Endometrial microvascular endothelial cells (primary cell): Measurements from ENCODE around the gene EBF4. TPM values are rescaled to one million over a fixed set of nuclear protein-coding genes. Genes with fewer than 3 reads are reported as not detected.
"Not testable (repeated sequence)": the region's sequence is repeated elsewhere in the genome, so short reads cannot be mapped to it uniquely, and the experiment has no call there.

Experiments used
- in situ Hi-C: cut with HindIII; loops from 2 replicates; pipeline ENCODE4 v1.10.0; 2017; ENCODE audit warnings: low sequenced_read_pairs, low pct_unique_long_range_greater_than_20kb; ENCODE audit errors: inconsistent ontology term
- total RNA-seq: library from RNA; depleted of rRNA; stranded (reverse); fragments of >200 nt; gene quantifications from one replicate; pipeline ENCODE4 v1.2.3, GENCODE V29; 2015; ENCODE audit errors: inconsistent ontology term

EBF4 gene
- total RNA-seq, 1 donor from 2014 or later, result 0.37 TPM

DNA sequence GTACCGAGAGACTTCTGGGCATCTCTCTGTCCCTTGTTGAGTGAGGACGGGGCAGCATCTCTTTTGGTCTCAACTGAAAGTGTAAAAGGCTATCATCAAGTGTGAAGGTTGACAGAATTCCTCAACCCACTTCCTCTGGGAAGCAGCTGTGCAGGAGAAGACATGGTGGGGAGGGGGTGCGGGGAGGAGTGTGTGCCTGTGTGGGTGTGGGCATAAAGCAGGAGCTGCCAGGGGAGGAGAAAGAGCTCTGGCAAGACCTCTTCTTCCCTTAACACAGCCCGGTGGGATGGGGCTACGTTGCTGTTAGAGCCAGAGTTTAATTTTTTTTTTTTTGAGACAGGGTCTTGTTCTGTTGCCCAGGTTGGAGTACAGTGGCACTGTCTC is 76.0 kb downstream of the EBF4 start:
- in situ Hi-C loops, result no loop called here

DNA sequence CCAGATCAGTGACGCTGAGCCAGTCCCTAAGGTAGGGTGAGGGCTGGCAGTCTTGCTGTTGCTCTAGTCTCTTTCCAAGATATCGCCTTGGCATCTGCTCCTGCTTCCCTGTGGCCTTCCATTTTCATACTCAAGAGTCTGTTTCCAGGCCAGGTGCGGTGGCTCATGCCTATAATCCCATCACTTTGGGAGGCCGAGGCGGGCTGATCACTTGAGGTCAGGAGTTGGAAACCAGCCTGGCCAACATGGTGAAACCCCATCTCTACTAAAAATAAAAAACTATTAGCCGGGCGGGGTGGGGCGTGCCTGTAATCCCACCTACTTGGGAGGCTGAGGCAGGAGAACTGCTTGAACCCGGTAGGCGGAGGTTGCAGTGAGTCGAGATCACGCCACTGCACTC is 77.5 kb downstream of the EBF4 start:
- in situ Hi-C loops, result not testable (repeated sequence)

DNA sequence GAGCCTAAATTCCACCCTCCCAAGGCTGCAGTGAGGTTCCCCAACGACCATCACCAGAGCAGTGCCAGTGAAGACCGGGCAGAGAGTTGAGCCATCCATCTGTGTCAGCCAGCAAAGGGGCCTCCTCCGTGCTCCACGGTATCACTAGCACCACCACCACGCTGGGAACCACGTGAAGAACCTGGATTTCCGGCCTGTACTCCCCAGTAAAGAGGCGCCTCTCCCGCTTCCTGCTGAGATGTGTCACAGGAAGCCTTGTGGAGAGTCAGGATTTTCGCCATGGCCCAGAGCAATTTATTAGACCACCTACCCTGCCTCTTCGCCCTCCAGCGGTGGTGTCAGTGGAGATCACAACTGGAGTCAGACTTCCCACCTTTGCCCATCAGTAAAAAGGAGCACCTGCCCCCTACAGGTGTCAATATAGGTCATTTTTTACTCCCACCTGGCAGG is 79.1 kb downstream of the EBF4 start:
- in situ Hi-C loops, result no loop called here

DNA sequence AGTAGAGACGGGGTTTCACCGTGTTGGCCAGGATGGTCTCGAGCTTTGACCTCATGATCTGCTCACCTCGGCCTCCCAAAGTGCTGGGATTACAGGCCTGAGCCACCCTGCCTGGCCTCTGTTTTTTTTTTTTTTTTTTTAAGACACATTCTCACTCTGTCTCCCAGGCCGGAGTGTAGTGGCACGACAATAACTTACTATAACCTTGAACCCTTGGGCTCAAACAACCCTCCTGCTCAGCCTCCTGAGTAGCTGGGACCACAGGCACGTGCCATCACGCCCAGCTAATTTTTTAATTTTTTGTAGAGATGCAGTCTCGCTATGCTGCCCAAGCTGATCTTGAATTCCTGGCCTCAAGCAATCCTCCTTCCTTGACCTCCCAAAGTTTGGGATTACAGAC is 81.2 kb downstream of the EBF4 start:
- in situ Hi-C loops, result no loop called here

DNA sequence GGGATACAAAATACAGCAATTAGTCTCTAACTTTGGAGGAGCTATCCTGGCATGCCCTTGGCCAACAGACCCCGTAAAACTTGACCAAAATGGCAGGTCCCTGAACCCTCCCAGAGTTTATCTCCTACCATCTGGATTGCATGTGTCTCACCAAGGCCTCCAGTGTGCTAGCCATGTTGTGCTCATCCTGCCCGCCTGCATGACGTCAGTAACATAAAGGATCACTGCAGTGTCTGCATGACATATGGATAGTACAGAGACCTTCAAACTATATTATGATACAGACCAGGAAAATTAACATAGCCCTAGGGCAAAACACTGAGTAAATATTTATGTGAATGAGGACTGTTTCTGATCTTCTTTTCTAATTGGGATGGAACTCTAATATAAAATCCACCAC is 82.6 kb downstream of the EBF4 start:
- in situ Hi-C loops, result no loop called here

DNA sequence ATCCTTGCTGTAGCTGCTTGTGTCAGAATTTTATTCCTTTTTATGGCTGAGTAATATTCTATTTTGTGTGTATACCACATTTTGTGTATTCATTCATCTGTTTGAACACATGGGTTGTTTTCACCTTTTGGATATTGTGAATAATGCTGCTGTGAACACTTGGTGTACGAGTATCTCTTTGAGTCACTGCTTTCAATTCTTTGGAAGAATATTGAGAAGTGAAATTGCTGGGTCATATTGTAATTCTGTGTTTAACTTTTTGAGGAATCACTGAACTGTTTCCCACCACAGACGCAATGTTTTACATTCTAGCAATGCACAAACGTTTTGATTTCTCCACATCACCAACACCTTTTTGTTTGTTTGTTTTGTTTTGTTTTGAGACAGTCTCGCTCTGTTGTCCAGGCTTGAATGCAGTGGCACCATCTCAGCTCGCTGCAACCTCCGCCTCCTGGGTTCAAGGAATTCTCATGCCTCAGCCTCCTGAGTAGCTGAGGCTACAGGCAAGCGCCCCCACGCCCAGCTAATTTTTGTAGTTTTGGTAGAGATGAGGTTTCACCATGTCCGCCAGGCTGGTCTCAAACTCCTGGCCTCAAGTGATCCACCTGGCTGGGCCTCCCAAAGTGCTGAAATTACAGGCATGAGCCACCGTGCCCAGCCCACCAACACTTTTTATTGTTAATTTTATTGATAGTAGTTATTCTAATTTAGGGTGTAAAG is 86.2 kb downstream of the EBF4 start:
- in situ Hi-C loops, result no loop called here

DNA sequence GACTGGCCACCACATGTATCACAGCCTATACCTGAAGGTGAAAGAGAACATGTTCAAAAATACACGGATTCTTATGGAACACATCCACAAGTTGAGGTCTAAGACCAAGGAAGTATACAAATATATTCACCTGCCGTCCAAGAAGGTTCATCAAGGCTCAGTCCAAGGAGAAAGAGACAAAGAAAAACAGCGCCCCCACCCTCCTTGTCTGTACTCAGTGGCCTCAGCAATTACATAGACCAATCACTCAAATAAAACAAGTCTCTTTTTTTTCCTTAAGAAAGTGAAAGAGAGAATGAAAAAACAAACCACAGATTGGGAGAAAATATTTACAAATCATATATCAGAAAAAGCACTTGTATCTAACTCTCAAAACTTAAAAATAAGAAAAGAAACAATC is 88.4 kb downstream of the EBF4 start:
- in situ Hi-C loops, result no loop called here

DNA sequence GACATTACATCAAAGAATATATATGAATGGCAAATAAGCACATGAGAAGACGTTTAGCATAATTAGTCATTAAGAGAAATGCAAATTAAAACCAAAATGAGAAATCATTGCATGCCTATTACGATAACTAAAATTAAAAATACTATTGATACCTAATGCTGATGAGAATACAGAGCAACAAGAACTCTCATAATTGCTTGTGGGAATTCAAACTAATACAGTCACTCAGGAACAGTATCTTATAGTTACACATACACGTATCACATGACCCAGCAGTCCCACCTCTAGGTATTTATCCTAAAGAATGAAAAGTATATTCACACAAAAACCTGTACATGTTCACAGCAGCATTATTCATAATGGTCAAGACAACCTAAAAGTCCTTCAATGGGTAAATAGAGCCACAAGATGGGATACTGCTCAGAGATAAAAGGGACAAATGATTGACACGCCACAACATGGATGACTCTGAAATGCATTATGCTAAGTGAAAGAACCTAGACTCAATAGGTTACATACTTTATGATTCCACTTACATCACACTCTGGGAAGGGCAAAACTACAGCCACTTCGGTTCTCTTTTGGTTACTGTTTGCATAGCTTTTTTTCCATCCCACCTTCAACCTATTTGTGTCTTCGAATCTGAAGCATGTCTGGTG is 91.5 kb downstream of the EBF4 start:
- in situ Hi-C loops, result no loop called here

DNA sequence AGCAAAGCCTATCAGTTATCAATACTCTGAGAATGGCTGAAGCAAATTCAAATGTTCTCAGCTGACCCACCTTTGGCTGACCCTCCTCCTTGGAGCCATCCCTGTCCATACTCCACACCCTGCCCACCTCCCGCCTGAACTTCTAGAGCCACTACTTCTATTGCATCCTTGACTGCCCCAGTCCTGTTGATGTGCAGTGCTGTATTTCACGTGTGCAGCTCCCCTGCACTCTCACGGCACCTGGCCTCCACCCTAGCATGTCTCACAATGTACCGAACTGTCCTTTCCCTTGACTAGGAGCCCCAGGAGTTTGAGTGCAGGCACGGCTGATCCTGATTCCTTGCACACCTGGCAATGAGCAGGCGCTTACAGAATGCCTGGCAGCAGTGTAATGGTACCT is 100.9 kb downstream of the EBF4 start:
- in situ Hi-C loops, result no loop called here

DNA sequence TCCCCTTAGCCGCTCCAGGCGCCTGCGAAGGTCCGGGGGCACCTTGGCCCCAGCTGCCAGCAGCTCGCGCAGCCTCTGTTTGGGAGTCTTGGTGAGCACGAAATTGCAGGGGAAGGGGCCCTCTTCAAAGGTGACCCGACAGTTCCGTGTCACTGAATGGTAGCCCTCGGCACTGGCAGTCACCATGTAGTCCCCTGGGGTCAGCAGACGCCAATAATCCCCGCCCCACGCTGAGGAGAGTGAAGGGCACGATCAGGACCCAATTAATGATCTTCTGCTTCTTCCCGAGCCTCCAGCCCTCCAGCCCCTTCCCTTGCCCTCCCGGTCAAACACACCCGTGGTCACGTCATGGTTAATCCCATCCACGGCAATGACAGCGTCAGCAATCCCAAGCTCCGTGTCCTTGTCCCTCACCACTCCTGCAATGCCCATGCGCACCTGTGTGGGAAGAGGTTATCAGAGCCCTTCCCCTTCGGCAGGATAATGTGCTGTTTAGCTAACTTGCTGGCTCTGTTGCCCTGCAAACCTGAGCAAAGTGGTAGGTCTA is 101.7 kb downstream of the EBF4 start:
- in situ Hi-C loops, result no loop called here

DNA sequence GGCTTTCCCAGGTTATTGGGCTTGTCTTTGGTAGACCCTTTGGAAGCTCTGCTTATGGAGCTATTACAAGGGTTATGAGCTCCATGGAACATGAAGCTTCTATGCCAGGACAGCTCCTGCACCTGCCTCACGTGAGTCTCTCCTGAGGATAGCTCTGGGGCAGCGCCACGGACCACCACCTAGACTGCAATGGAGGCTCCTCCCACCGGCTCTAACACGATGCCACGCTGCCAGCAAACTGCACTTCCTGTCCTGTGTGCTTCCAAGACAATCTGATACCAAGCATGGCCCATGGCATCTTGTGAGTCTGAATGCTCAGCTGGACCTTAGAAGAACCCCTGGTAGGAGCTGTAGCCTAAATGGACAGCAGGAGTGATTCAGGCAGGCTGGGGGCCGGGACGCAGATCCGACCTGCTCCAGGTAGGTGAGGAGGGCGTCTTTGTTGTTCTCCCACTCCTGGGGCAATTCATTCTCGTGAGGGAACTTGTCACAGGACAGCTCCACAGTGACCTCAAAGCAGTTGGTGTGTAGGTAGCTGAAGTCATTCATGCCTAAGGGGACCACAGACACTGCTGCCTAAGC is 102.4 kb downstream of the EBF4 start:
- in situ Hi-C loops, result no loop called here

DNA sequence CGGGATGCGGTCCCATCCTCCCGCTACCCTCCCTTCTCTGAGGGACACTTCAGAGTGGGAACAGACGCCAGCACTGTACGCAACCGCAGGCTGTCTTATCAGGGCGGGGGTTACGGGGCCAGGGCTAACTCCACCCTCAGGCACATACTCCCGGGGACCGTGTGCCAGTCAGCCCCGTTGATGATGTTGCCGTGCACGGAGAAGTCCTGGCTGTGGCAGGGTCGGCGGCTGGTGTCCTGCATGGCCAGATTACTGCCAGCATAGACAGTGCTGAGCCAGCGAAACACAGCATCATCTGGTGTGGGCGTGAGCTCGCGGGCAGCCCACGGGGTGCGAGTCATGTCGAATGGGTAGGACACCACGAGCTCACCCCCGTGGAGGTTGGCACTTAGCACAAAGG is 102.9 kb downstream of the EBF4 start:
- in situ Hi-C loops, result no loop called here

DNA sequence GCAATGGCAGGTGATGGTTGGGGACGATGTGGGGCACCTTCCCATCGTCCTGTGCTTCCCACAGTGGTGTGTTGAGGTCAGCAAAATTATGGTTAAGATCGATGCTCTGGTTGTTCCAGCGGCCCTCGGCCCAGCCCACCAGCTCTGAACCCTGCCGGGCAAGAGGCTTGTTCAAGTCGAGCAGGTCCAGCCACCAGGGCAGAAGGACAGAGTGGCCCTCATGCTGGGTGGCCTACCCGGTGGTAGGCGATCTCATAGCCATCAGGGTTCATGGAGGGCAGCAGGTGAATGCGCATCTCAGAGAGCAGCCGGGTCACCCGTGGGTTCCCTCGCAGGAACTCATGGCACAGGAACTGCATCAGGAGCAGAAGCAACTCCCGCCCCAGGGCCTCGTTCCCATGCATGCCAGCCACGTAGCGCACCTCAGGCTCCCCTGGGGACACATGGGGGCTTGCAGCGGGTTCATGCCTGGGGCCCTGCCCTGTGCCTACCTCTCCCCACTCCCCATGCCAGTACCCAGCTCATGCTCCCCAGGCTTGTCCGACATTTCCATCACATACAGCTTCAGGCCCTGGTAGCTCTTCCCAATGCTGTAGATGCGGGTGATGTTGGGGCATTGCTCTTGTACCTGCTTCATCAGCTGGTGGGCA is 103.6 kb downstream of the EBF4 start:
- in situ Hi-C loops, result no loop called here

DNA sequence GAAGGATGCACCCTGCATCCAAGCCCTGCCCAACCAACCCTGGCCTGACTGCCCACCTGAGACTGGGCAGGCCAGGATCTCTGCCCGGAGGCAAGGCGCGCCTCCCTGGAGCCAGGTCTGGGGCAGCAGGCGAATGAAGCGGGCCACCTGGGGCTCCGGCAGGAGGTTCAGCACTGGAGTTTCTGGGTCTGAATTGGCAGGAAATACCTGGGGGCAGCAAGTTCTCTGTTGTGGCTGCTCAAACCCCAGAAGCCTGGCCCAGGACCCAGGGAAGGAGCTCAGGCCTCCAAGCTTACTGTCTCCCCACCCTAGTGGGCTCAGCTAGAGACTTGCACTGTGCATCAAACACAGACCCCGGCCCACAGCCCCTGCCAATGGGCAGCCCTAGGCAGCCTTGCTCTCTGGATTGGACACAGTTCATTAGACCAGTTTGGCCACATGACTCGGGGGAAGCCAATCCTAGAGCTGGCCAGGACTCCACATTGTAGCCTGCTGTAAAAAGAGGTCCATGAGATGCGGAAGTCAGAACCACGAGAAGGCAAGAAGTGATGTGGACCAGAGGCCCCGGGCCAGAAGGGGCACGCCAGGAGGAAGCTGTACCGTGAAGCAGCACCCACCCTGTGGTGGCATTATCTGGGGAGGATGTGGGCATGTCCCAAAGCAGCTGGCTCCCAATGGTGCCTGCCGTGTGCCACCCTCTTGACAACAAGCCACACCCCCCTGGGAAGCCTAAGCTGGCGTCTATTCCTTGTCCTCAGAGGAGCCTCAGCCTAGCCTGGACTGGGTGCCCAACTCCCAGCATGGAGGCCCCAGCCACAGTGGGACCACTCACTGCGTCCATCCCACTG is 104.8 kb downstream of the EBF4 start:
- in situ Hi-C loops, result no loop called here

DNA sequence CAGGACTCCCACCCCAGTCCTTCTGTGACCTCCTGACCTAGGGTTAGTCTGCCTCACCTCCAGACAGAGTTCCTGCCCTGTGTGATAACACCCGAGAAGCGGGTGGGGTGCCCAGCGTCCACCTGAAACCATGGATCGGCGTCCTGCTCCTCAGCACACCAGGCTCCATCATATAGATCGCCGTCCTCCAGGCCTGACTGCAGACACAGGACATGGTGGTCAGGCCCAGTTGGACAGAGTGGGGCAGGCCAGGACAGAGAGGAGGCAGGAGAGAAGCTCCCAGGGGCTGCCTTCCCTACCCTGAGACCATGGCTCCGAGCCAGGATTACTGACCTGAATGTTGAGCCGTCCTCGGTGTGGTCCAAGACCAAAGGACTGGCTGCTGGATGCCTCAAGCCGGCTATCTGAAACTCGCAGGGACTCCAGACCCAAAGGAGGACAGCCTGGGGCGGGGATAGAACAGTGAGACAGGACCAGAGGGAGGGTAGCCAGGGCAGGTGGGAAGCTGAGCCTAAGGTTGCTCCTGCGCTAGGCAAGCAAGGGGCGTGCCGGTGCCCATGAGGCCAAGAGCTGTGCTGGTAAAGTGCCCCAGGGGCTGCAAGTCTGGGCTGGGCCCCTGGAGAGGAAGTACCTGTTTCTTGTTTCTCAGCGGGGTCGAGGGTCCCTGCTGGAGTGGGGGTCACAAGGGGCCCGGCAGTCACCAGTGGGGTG is 105.7 kb downstream of the EBF4 start:
- in situ Hi-C loops, result no loop called here

DNA sequence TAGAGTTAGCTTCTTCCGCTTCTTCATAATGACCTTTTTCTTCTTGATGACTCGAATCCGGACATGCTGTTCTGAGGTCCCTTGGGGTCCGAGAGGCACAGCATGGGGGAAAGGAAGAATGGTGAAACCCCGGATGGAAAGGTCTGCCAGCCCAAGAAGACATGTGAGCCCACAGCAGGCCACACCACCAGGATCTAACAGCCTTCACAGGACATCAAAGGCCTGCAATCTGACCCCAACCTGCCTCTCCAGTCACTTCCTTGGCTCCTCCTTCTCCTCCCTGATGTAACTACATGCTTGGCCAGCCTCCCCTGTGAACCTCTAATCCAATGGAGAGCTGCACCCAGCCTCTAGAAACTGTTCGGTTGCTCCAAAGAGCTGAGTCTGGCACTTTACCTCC is 106.2 kb downstream of the EBF4 start:
- in situ Hi-C loops, result no loop called here

DNA sequence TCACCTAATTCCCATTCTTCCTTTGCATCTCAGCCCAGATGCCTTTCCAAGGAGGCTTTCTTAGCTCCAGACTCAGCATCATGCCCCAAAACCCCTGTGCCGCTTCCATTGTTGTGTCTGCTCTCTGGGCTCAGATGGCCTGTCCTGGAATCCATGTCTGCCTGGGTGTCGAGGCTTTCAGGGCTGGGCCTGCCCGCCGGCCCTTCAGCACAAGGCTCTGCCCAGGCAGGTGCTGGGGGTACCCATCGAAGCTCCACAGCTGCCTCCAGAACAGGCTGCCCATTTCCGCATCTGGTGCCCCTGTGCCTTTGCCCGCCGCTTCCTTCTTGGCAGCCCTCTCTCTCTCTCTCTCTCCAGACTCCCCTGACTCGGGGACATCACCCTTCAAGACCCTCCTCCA is 106.7 kb downstream of the EBF4 start:
- in situ Hi-C loops, result no loop called here
